DND-41 (cell line): ENCODE data around the gene TTLL9.

Source experiments
- ATAC-seq: fragments of 200-7000 bp; cut with Tn5 transposase; 3 replicates; pipeline ENCODE4 v1.9.1; 2021; ENCODE audit warnings: low read depth; ENCODE audit not compliant: insufficient read depth
- DNase-seq: peaks from one replicate; pipeline ENCODE4 v3.0.0-alpha.2; 2020
- H2AFZ ChIP-seq: 2 replicates; pipeline ENCODE4 v1.6.0; 2012; ENCODE audit warnings: low read depth, low read length
- H3K27ac ChIP-seq: 2 replicates; pipeline ENCODE4 v1.5.1; 2012; ENCODE audit warnings: low read length, inconsistent platforms
- H3K27me3 ChIP-seq: fragments of 200-600 bp; sonication (generic); 2 replicates; pipeline ENCODE4 v1.6.0; 2012; ENCODE audit warnings: low read length, mild to moderate bottlenecking, inconsistent platforms; ENCODE audit not compliant: insufficient read depth, poor library complexity
- H3K36me3 ChIP-seq: 2 replicates; pipeline ENCODE4 v1.5.1; 2012; ENCODE audit warnings: low read length, inconsistent platforms; ENCODE audit not compliant: insufficient read depth
- H3K4me1 ChIP-seq: 2 replicates; pipeline ENCODE4 v1.5.1; 2012; ENCODE audit warnings: mild to moderate bottlenecking, low read length; ENCODE audit not compliant: insufficient read depth
- H3K4me2 ChIP-seq: 2 replicates; pipeline ENCODE4 v1.6.0; 2012; ENCODE audit warnings: mild to moderate bottlenecking, moderate library complexity, low read length, inconsistent platforms; ENCODE audit not compliant: insufficient read depth
- H3K4me3 ChIP-seq, 2 experiments: fragments of 200-600 bp in 1 of 2; shearing (Covaris generic) in 1 of 2; 2 replicates each; pipeline ENCODE4 v1.5.1; 2012 to 2016; ENCODE audit warnings: inconsistent platforms in 2 of 2, low read length in 2 of 2, mild to moderate bottlenecking in 2 of 2, low read depth in 1 of 2, moderate library complexity in 1 of 2
- H3K79me2 ChIP-seq: 2 replicates; pipeline ENCODE4 v1.6.0; 2012; ENCODE audit warnings: low read length, inconsistent platforms; ENCODE audit not compliant: insufficient read depth
- H3K9ac ChIP-seq: 2 replicates; pipeline ENCODE4 v1.6.0; 2012; ENCODE audit warnings: low read depth, mild to moderate bottlenecking, inconsistent platforms, low read length, moderate library complexity
- H3K9me3 ChIP-seq: 2 replicates; pipeline ENCODE4 v1.5.1; 2012; ENCODE audit warnings: low read length, moderate library complexity, mild to moderate bottlenecking, inconsistent platforms; ENCODE audit not compliant: insufficient read depth, severe bottlenecking
- H4K20me1 ChIP-seq: 2 replicates; pipeline ENCODE4 v1.6.0; 2012; ENCODE audit warnings: low read length; ENCODE audit not compliant: insufficient read depth
- CTCF ChIP-seq: IDR thresholded peaks from 2 replicates; pipeline ENCODE4 v1.5.1; 2012; ENCODE audit warnings: borderline replicate concordance, low read length, moderate library complexity, mild to moderate bottlenecking; ENCODE audit not compliant: poor library complexity, severe bottlenecking; ENCODE audit errors: extremely low read depth
- EZH2 ChIP-seq: IDR thresholded peaks from 3 replicates; pipeline ENCODE4 v1.6.1; 2012; ENCODE audit warnings: borderline replicate concordance, low read depth, mild to moderate bottlenecking, moderate library complexity, low read length, inconsistent platforms; ENCODE audit not compliant: severe bottlenecking

The TTLL9 gene

GRCh38 chr20:31909253-31910070 is 39.0 kb downstream of the TTLL9 start:
- H3K4me3 ChIP-seq: no peak overlapping the region
- no peak overlapping the region for H3K27ac ChIP-seq
- H3K79me2 ChIP-seq: no peaks in the 10 kb centered on the region
- no peak overlapping the region for H2AFZ ChIP-seq
- ATAC-seq (no peak), DNase-seq (no peak)
- H3K4me1 ChIP-seq: no peaks in the 10 kb centered on the region
- TF ChIP-seq CTCF (no peak), EZH2 (no peak)
- H3K4me2 ChIP-seq: no peak overlapping the region
- no peaks in the 10 kb centered on the region for H4K20me1 ChIP-seq
- H3K9me3 ChIP-seq: no peaks in the 10 kb centered on the region
- no peaks in the 10 kb centered on the region for H3K27me3 ChIP-seq
- no peaks in the 10 kb centered on the region for H3K36me3 ChIP-seq
- no peak overlapping the region for H3K9ac ChIP-seq

GRCh38 chr20:31910071-31910803 is 39.8 kb downstream of the TTLL9 start:
- Histone ChIP-seq H3K4me2 (no peak overlapping the region), H3K9me3 (no peaks in the 10 kb centered on the region), H3K4me1 (no peaks in the 10 kb centered on the region), H3K27me3 (no peaks in the 10 kb centered on the region), H3K9ac (no peak overlapping the region), H2AFZ (no peak overlapping the region), H3K27ac (no peak overlapping the region), H4K20me1 (no peaks in the 10 kb centered on the region), H3K36me3 (no peaks in the 10 kb centered on the region), H3K79me2 (no peaks in the 10 kb centered on the region), H3K4me3 (no peak overlapping the region)
- DNase-seq (no peak), ATAC-seq (no peak)
- TF ChIP-seq CTCF (no peak), EZH2 (no peak)

GRCh38 chr20:31913431-31914157 is 43.2 kb downstream of the TTLL9 start:
- H2AFZ ChIP-seq: no peak overlapping the region
- no peaks in the 10 kb centered on the region for H3K4me1 ChIP-seq
- H3K9ac ChIP-seq: no peak overlapping the region
- H3K4me2 ChIP-seq: no peak overlapping the region
- peaks cover 3% of the 10 kb centered on the region for H3K27me3 ChIP-seq
- no peaks in the 10 kb centered on the region for H3K9me3 ChIP-seq
- H3K36me3 ChIP-seq: no peaks in the 10 kb centered on the region
- H3K4me3 ChIP-seq: no peak overlapping the region
- ATAC-seq: no peak
- H4K20me1 ChIP-seq: no peaks in the 10 kb centered on the region
- TF ChIP-seq CTCF (no peak), EZH2 (no peak)
- H3K79me2 ChIP-seq: no peaks in the 10 kb centered on the region
- DNase-seq: no peak
- H3K27ac ChIP-seq: no peak overlapping the region
